Kidney (tissue), 14 donors: ENCODE measurements around the gene SMARCD1. TPM values are rescaled to one million over a fixed set of nuclear protein-coding genes. Genes with fewer than 3 reads are reported as not detected.

ENCODE experiments used
- DNase-seq, 5 donors: peaks; one replicate each; pipeline ENCODE4 v3.0.0-alpha.2; 2013 to 2020
- FAIRE-seq: peaks from 2 replicates; lab custom pipeline; 2012; peaks lifted over from hg19 to GRCh38; lab: Jason Lieb, UNC
- H3K27ac ChIP-seq, 2 donors: one replicate each; pipeline ENCODE4 v1.7.0; 2013; ENCODE audit warnings: low read depth in 2 of 2, low read length in 2 of 2, inconsistent platforms in 1 of 2
- H3K27me3 ChIP-seq: one replicate; pipeline ENCODE4 v1.7.1; 2013; ENCODE audit warnings: low read length, inconsistent platforms; ENCODE audit not compliant: control insufficient read depth, insufficient read depth
- H3K36me3 ChIP-seq, 3 donors: one replicate each; pipeline versions ENCODE4 v1.7.0 to v1.7.1; 2013; ENCODE audit warnings: low read length in 3 of 3, control low read depth in 1 of 3, inconsistent platforms in 1 of 3; ENCODE audit not compliant: insufficient read depth in 3 of 3, control insufficient read depth in 2 of 3
- H3K4me1 ChIP-seq, 3 donors: one replicate each; pipeline versions ENCODE4 v1.7.0 to v1.7.1; 2013; ENCODE audit warnings: low read length in 3 of 3, inconsistent platforms in 1 of 3, low read depth in 1 of 3; ENCODE audit not compliant: control insufficient read depth in 2 of 3, insufficient read depth in 2 of 3
- H3K4me3 ChIP-seq, 3 donors: one replicate each; pipeline versions ENCODE4 v1.7.0 to v1.8.1; 2013; ENCODE audit warnings: low read length in 3 of 3, control low read depth in 1 of 3, inconsistent platforms in 1 of 3
- H3K9ac ChIP-seq, 3 donors: one replicate each; pipeline versions ENCODE4 v1.7.0 to v1.7.1; 2013; ENCODE audit warnings: low read length in 3 of 3, control low read depth in 1 of 3, inconsistent platforms in 1 of 3
- H3K9me3 ChIP-seq, 3 donors: one replicate each; pipeline versions ENCODE4 v1.7.0 to v1.7.1; 2013; ENCODE audit warnings: low read length in 3 of 3, control low read depth in 1 of 3, inconsistent platforms in 1 of 3; ENCODE audit not compliant: control insufficient read depth in 2 of 3, insufficient read depth in 1 of 3
- CTCF ChIP-seq: IDR thresholded peaks from 3 replicates; pipeline ENCODE4 v1.5.1; 2012; ENCODE audit warnings: mild to moderate bottlenecking, moderate library complexity, borderline replicate concordance; ENCODE audit not compliant: insufficient read depth; ENCODE audit errors: extremely low read depth
- intact Hi-C: fragments of 100-400 bp; cut with DNase I; formaldehyde crosslinking; loops from one replicate; pipeline ENCODE4 v1.11.1; 2022
- polyA plus RNA-seq: library from polyadenylated mRNA; stranded (reverse); fragments of 350-450 nt; fragmentation: Illumina TruSeq; extraction: RNeasy Lipid Tissue Mini Kit (QIAGEN cat#74804); gene quantifications from one replicate; pipeline ENCODE4 v1.2.3, GENCODE V29; 2014; ENCODE audit warnings: low read depth, low replicate concordance; ENCODE audit not compliant: insufficient read depth
- total RNA-seq: library from RNA; stranded (reverse); fragmentation: NEBNext Ultra II Directional; extraction: Animal tissue kit (Norgen Biotek cat#: 25700); gene quantifications from one replicate; pipeline ENCODE4 v1.2.1, GENCODE V29; 2021
- donor health status: control.
- donor health status: control.
- donor health status: control.
- donor health status: control.
- donor health status: control.
- donor health status: DM: yes; HTN: yes; CAD: no.
- donor health status: Normal renal cell carcinoma (clear cell type).

Gene SMARCD1
- total and polyA plus RNA-seq, 2 donors from 2014 or later, result 21.9 to 51.1 TPM

GRCh38 chr12:50073712-50074111 is 11.4 kb upstream of the SMARCD1 start:
- DNase-seq, result peak in 1 of 5 donors; percentile 53
- Histone ChIP-seq H3K4me1 (peaks cover 0 to 2% (median 0%) of the 10 kb centered on the region in 3 donors), H3K36me3 (no peaks in the 10 kb centered on the region), H3K9me3 (no peaks in the 10 kb centered on the region), H3K9ac (no peak overlapping the region), H3K27me3 (no peaks in the 10 kb centered on the region), H3K27ac (no peak overlapping the region), H3K4me3 (no peak overlapping the region)
- FAIRE-seq, result no peak
- intact Hi-C loops, result loop anchor here (10.0 kb wide), 1 partner anchor 101 kb away; no protein-coding TSS in a partner anchor
- no peak for TF ChIP-seq CTCF

GRCh38 chr12:50074936-50075807 is 10.0 kb upstream of the SMARCD1 start:
- Histone ChIP-seq H3K27me3 (no peaks in the 10 kb centered on the region), H3K27ac (no peak overlapping the region), H3K4me3 (no peak overlapping the region), H3K9me3 (no peaks in the 10 kb centered on the region), H3K4me1 (peaks cover 0 to 2% (median 0%) of the 10 kb centered on the region in 3 donors), H3K36me3 (no peaks in the 10 kb centered on the region), H3K9ac (peak overlapping the region in 1 of 3 donors; percentile 9)
- peak; percentile 98 for TF ChIP-seq CTCF
- peak; percentile 89 to 92 (median 90) for DNase-seq
- intact Hi-C loops, result loop anchor here (10.0 kb wide), 1 partner anchor 100 kb away; no protein-coding TSS in a partner anchor
- no peak for FAIRE-seq

GRCh38 chr12:50075808-50076170 is 9.4 kb upstream of the SMARCD1 start:
- no peaks in the 10 kb centered on the region for H3K4me1 ChIP-seq
- FAIRE-seq (no peak), DNase-seq (peak in 1 of 5 donors; percentile 27)
- H3K9ac ChIP-seq, result no peak overlapping the region
- H3K9me3 ChIP-seq, result no peaks in the 10 kb centered on the region
- TF ChIP-seq CTCF, result no peak
- intact Hi-C loops, result loop anchor here (10.0 kb wide), 1 partner anchor 99 kb away; no protein-coding TSS in a partner anchor
- H3K27me3 ChIP-seq, result no peaks in the 10 kb centered on the region
- H3K36me3 ChIP-seq, result no peaks in the 10 kb centered on the region
- H3K27ac ChIP-seq, result no peak overlapping the region
- H3K4me3 ChIP-seq, result no peak overlapping the region
